HepG2 (cell line): Measurements from ENCODE around the gene NF2. TPM values are rescaled to one million over a fixed set of nuclear protein-coding genes. Genes with fewer than 3 reads are reported as not detected.

Source experiments
- ETV6 ChIP-seq: sonication (generic); formaldehyde crosslinking; conservative IDR thresholded peaks from 2 replicates; pipeline ENCODE4 v1.4.0; 2020; ENCODE audit warnings: missing genetic modification reagents
- FOXP1 ChIP-seq, 2 experiments: fragments of 450-650 bp in 1 of 2; IDR thresholded peaks; 2 replicates each; pipeline ENCODE4 v1.6.1; 2017 to 2018; ENCODE audit warnings: antibody characterized with exemption in 1 of 2
- GZF1 ChIP-seq: sonication (generic); formaldehyde crosslinking; IDR thresholded peaks from 2 replicates; pipeline ENCODE4 v1.5.1; 2020; ENCODE audit warnings: mild to moderate bottlenecking, missing genetic modification reagents
- HDAC1 ChIP-seq: sonication (generic); formaldehyde crosslinking; IDR thresholded peaks from 2 replicates; pipeline ENCODE4 v1.5.1; 2020; ENCODE audit warnings: mild to moderate bottlenecking, missing genetic modification reagents
- KLF15 ChIP-seq: sonication (generic); formaldehyde crosslinking; IDR thresholded peaks from 2 replicates; pipeline ENCODE4 v1.8.1; 2023; ENCODE audit warnings: borderline replicate concordance, mild to moderate bottlenecking, inconsistent platforms, missing genetic modification reagents, mixed read lengths
- MED1 ChIP-seq: sonication (generic); formaldehyde crosslinking; IDR thresholded peaks from 2 replicates; pipeline ENCODE4 v1.4.0; 2020; ENCODE audit warnings: missing genetic modification reagents
- TEAD3 ChIP-seq: optimal IDR thresholded peaks from 2 replicates; pipeline ENCODE3; 2016; ENCODE audit warnings: borderline replicate concordance
- YEATS2 ChIP-seq: sonication (generic); formaldehyde crosslinking; IDR thresholded peaks from 2 replicates; pipeline ENCODE4 v1.4.0; 2020; ENCODE audit warnings: missing genetic modification reagents, borderline replicate concordance
- YY1 ChIP-seq: IDR thresholded peaks from 2 replicates; pipeline ENCODE4 v1.6.1; 2011; ENCODE audit warnings: low read length, low read depth, moderate library complexity, mild to moderate bottlenecking; ENCODE audit not compliant: insufficient read depth, insufficient replicate concordance
- ZNF343 ChIP-seq: sonication (generic); formaldehyde crosslinking; IDR thresholded peaks from 2 replicates; pipeline ENCODE4 v1.4.0; 2020; ENCODE audit warnings: mild to moderate bottlenecking, missing genetic modification reagents
- ZNF468 ChIP-seq: sonication (generic); formaldehyde crosslinking; IDR thresholded peaks from 2 replicates; pipeline ENCODE4 v1.8.0; 2022; ENCODE audit warnings: mild to moderate bottlenecking, moderate library complexity, missing genetic modification reagents
- ZNF569 ChIP-seq: sonication (generic); formaldehyde crosslinking; IDR thresholded peaks from 2 replicates; pipeline ENCODE4 v1.5.0; 2020; ENCODE audit warnings: mild to moderate bottlenecking, missing genetic modification reagents, moderate library complexity, borderline replicate concordance
- polyA plus RNA-seq, 8 experiments: library from polyadenylated mRNA; depleted of rRNA in 3 of 8; stranded (reverse) in 7 of 8; unstranded in 1 of 8; fragments of >200 nt; fragmentation: Illumina TruSeq in 4 of 8; extraction: Trizol in 4 of 8; gene quantifications; 2 replicates each; pipeline versions ENCODE4 v1.2.1 to v1.2.3, GENCODE V29; 2011 to 2016; ENCODE audit warnings: low read depth in 4 of 8, missing spikeins in 1 of 8, mixed read lengths in 1 of 8; ENCODE audit not compliant: insufficient read depth in 1 of 8
- total RNA-seq, 5 experiments: library from RNA; depleted of rRNA; stranded (reverse); fragments of >200 nt; fragmentation: Illumina TruSeq; extraction: Trizol; gene quantifications; 2 replicates each; pipeline ENCODE4 v1.2.3, GENCODE V29; 2016; ENCODE audit warnings: low read depth in 1 of 5
- TF ChIP-seq, protein P1 (sequence below): IDR thresholded peaks from 2 replicates; pipeline ENCODE4 v1.6.1; 2016; ENCODE audit warnings: missing compliant biosample characterization, missing genetic modification reagents, borderline replicate concordance
- TF ChIP-seq, protein P2 (sequence below): sonication (generic); formaldehyde crosslinking; IDR thresholded peaks from 2 replicates; pipeline ENCODE4 v1.8.0; 2022; ENCODE audit warnings: mild to moderate bottlenecking, missing genetic modification reagents; ENCODE audit not compliant: insufficient replicate concordance
- TF ChIP-seq, protein P3 (sequence below): sonication (generic); formaldehyde crosslinking; IDR thresholded peaks from 2 replicates; pipeline ENCODE4 v1.5.0; 2020; ENCODE audit warnings: mild to moderate bottlenecking, missing genetic modification reagents, moderate library complexity
- TF ChIP-seq, protein P4 (sequence below): IDR thresholded peaks from 2 replicates; pipeline ENCODE4 v1.4.0; 2020; ENCODE audit warnings: mild to moderate bottlenecking, missing genetic modification reagents
- TF ChIP-seq, protein P5 (sequence below): sonication (generic); formaldehyde crosslinking; IDR thresholded peaks from 2 replicates; pipeline ENCODE4 v1.4.0; 2020; ENCODE audit warnings: missing genetic modification reagents, low read depth, mild to moderate bottlenecking, borderline replicate concordance
- TF ChIP-seq, protein P6 (sequence below): IDR thresholded peaks from 2 replicates; pipeline ENCODE4 v1.6.1; 2016; ENCODE audit warnings: low read depth, borderline replicate concordance

NF2 gene
- total and polyA plus RNA-seq, 2 of the 13 experiments (the other 11 are each of a cell fraction or from before 2014, with no cell fraction given), result 9.3 to 33.3 TPM

DNA sequence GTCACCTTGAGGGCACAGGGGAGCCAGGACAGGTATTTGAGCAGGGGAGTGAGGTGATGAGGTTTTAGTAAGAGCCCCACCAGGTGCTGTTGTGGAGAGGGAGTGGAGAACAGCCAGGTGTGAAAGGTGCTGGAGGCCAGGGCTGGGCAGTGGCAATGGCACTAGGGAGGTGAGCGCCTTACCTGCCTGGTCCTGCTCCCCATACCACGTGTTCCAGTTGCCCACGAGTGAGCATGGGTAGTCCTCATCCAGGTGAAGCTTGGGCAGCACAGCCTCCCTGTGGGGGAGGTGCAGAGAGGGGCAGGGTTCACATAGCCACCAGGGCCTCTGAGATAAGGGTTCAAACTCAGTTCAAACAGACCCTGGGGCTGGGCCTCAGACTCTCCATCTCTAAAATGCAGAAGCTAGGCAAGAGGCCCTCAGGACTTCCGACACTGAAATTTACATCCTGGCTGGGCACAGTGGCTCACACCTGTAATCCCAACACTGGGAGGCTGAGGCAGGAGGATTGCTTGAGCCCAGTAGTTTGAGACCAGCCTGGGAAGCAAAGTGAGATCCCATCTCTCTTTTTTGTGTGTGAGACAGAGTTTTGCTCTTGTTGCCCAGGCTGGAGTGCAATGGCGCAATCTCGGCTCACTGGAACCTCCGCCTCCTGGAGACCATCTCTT lies 34.3 kb upstream of the NF2 start (continued):
- TF ChIP-seq, protein P1, sequence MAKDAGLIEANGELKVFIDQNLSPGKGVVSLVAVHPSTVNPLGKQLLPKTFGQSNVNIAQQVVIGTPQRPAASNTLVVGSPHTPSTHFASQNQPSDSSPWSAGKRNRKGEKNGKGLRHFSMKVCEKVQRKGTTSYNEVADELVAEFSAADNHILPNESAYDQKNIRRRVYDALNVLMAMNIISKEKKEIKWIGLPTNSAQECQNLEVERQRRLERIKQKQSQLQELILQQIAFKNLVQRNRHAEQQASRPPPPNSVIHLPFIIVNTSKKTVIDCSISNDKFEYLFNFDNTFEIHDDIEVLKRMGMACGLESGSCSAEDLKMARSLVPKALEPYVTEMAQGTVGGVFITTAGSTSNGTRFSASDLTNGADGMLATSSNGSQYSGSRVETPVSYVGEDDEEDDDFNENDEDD (CRISPR knock-in tag), result peak; percentile 75; the same call in 1 of the 2 replicates
- TF ChIP-seq, protein P2, sequence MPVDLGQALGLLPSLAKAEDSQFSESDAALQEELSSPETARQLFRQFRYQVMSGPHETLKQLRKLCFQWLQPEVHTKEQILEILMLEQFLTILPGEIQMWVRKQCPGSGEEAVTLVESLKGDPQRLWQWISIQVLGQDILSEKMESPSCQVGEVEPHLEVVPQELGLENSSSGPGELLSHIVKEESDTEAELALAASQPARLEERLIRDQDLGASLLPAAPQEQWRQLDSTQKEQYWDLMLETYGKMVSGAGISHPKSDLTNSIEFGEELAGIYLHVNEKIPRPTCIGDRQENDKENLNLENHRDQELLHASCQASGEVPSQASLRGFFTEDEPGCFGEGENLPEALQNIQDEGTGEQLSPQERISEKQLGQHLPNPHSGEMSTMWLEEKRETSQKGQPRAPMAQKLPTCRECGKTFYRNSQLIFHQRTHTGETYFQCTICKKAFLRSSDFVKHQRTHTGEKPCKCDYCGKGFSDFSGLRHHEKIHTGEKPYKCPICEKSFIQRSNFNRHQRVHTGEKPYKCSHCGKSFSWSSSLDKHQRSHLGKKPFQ, result no peak
- TF ChIP-seq, protein P3, sequence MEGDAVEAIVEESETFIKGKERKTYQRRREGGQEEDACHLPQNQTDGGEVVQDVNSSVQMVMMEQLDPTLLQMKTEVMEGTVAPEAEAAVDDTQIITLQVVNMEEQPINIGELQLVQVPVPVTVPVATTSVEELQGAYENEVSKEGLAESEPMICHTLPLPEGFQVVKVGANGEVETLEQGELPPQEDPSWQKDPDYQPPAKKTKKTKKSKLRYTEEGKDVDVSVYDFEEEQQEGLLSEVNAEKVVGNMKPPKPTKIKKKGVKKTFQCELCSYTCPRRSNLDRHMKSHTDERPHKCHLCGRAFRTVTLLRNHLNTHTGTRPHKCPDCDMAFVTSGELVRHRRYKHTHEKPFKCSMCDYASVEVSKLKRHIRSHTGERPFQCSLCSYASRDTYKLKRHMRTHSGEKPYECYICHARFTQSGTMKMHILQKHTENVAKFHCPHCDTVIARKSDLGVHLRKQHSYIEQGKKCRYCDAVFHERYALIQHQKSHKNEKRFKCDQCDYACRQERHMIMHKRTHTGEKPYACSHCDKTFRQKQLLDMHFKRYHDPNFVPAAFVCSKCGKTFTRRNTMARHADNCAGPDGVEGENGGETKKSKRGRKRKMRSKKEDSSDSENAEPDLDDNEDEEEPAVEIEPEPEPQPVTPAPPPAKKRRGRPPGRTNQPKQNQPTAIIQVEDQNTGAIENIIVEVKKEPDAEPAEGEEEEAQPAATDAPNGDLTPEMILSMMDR, result 0 out of 2 replicates have a peak, but pooled peaks have one; percentile 14
- TF ChIP-seq TEAD3 (CRISPR knock-in tag) (peak; percentile 46), ZNF468 (CRISPR knock-in tag) (no peak), ETV6 (CRISPR knock-in tag) (0 out of 2 replicates have a peak, but pooled peaks have one; percentile 29), ZNF343 (CRISPR knock-in tag) (no peak), MED1 (peak; percentile 27; the same call in 1 of the 2 replicates), YEATS2 (CRISPR knock-in tag) (peak; percentile 53; the same call in 1 of the 2 replicates), FOXP1 (IDR thresholded peaks at IDR 0.05) (no peak), FOXP1 (CRISPR knock-in tag; IDR thresholded peaks at IDR 0.05) (peak; percentile 20; the same call in 1 of the 2 replicates), ZNF569 (no peak), KLF15 (CRISPR knock-in tag) (no peak), GZF1 (CRISPR knock-in tag) (0 out of 2 replicates have a peak, but pooled peaks have one; percentile 63), HDAC1 (CRISPR knock-in tag) (peak; percentile 46), YY1 (no peak)
- TF ChIP-seq, protein P4, sequence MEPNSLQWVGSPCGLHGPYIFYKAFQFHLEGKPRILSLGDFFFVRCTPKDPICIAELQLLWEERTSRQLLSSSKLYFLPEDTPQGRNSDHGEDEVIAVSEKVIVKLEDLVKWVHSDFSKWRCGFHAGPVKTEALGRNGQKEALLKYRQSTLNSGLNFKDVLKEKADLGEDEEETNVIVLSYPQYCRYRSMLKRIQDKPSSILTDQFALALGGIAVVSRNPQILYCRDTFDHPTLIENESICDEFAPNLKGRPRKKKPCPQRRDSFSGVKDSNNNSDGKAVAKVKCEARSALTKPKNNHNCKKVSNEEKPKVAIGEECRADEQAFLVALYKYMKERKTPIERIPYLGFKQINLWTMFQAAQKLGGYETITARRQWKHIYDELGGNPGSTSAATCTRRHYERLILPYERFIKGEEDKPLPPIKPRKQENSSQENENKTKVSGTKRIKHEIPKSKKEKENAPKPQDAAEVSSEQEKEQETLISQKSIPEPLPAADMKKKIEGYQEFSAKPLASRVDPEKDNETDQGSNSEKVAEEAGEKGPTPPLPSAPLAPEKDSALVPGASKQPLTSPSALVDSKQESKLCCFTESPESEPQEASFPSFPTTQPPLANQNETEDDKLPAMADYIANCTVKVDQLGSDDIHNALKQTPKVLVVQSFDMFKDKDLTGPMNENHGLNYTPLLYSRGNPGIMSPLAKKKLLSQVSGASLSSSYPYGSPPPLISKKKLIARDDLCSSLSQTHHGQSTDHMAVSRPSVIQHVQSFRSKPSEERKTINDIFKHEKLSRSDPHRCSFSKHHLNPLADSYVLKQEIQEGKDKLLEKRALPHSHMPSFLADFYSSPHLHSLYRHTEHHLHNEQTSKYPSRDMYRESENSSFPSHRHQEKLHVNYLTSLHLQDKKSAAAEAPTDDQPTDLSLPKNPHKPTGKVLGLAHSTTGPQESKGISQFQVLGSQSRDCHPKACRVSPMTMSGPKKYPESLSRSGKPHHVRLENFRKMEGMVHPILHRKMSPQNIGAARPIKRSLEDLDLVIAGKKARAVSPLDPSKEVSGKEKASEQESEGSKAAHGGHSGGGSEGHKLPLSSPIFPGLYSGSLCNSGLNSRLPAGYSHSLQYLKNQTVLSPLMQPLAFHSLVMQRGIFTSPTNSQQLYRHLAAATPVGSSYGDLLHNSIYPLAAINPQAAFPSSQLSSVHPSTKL, result no peak; the same call in 1 of the 2 replicates
- TF ChIP-seq, protein P5, sequence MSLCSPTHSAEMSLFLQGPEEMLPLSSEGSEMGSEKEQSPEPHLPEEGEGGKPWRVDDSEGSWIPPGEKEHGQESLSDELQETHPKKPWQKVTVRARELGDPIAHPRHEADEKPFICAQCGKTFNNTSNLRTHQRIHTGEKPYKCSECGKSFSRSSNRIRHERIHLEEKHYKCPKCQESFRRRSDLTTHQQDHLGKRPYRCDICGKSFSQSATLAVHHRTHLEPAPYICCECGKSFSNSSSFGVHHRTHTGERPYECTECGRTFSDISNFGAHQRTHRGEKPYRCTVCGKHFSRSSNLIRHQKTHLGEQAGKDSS, result no peak
- TF ChIP-seq, protein P6, sequence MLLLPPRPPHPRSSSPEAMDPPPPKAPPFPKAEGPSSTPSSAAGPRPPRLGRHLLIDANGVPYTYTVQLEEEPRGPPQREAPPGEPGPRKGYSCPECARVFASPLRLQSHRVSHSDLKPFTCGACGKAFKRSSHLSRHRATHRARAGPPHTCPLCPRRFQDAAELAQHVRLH (CRISPR knock-in tag), result 0 out of 2 replicates have a peak, but pooled peaks have one; percentile 33
